Measurements from ENCODE around the gene FTO.
A peak's percentile ranks its signal among the peaks of the same experiment; 100 is the strongest.

The FTO gene

GRCh38 chr16:54062361-54063278 is 358.7 kb downstream of the FTO start:
- FAIRE-seq = no peak

- FAIRE-seq = no peak
These were observed 359.4 kb downstream of the FTO start for GRCh38 chr16:54063279-54063773.

- FAIRE-seq = no peak
These were observed 362.6 kb downstream of the FTO start for GRCh38 chr16:54066451-54067105.

GRCh38 chr16:54067322-54068065 is 363.5 kb downstream of the FTO start:
- no peak for FAIRE-seq

- FAIRE-seq = no peak
These were observed 364.3 kb downstream of the FTO start for GRCh38 chr16:54068212-54068611.

- FAIRE-seq = no peak
These were observed 365.8 kb downstream of the FTO start for GRCh38 chr16:54069601-54070239.

- FAIRE-seq = no peak
These were observed 366.9 kb downstream of the FTO start for GRCh38 chr16:54070789-54071343.

GRCh38 chr16:54071514-54071913 is 367.6 kb downstream of the FTO start:
- no peak for FAIRE-seq

- no peak for FAIRE-seq
These were observed 368.3 kb downstream of the FTO start for GRCh38 chr16:54072237-54072636.

GRCh38 chr16:54073356-54073755 is 369.4 kb downstream of the FTO start:
- FAIRE-seq = no peak

- FAIRE-seq = peak; percentile 58
These were observed 371.5 kb downstream of the FTO start for GRCh38 chr16:54075446-54075845.

GRCh38 chr16:54076006-54076504 is 372.1 kb downstream of the FTO start:
- FAIRE-seq = no peak

- no peak for FAIRE-seq
These were observed 373.3 kb downstream of the FTO start for GRCh38 chr16:54077050-54077821.

GRCh38 chr16:54080524-54081008 is 376.6 kb downstream of the FTO start:
- no peak for FAIRE-seq

GRCh38 chr16:54086791-54087190 is 382.8 kb downstream of the FTO start:
- FAIRE-seq = no peak

GRCh38 chr16:54090602-54091001 is 386.6 kb downstream of the FTO start:
- FAIRE-seq = no peak

GRCh38 chr16:54093281-54093680 is 389.3 kb downstream of the FTO start:
- FAIRE-seq = no peak

- FAIRE-seq = no peak
These were observed 390.7 kb downstream of the FTO start for GRCh38 chr16:54094641-54095040.

GRCh38 chr16:54096607-54097006 is 392.7 kb downstream of the FTO start:
- no peak for FAIRE-seq

- FAIRE-seq = no peak
These were observed 393.8 kb downstream of the FTO start for GRCh38 chr16:54097774-54098173.

GRCh38 chr16:54098247-54098646 is 394.3 kb downstream of the FTO start:
- no peak for FAIRE-seq
